HG02943 (cell line): Measurements from ENCODE around the gene MAP6.

Experiments used
- ATAC-seq: cut with Tn5 transposase; IDR thresholded peaks from one replicate; pipeline ENCODE4 v1.9.1; 2021; ENCODE audit warnings: mild to moderate bottlenecking, low read depth, moderate library complexity; ENCODE audit not compliant: unreplicated experiment

Gene MAP6

DNA sequence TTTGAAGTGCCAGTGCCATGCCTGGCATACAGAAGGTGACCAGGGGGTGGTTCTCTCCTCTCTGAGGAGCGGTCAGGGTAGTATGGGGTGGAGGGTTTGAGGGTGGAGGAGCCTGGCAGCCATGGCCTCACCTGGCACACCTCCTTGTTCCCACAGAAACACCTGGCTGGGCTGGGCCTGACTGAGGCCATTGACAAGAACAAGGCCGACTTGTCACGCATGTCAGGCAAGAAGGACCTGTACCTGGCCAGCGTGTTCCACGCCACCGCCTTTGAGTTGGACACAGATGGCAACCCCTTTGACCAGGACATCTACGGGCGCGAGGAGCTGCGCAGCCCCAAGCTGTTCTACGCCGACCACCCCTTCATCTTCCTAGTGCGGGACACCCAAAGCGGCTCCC is 97.2 kb downstream of the MAP6 start:
- ATAC-seq = no peak

DNA sequence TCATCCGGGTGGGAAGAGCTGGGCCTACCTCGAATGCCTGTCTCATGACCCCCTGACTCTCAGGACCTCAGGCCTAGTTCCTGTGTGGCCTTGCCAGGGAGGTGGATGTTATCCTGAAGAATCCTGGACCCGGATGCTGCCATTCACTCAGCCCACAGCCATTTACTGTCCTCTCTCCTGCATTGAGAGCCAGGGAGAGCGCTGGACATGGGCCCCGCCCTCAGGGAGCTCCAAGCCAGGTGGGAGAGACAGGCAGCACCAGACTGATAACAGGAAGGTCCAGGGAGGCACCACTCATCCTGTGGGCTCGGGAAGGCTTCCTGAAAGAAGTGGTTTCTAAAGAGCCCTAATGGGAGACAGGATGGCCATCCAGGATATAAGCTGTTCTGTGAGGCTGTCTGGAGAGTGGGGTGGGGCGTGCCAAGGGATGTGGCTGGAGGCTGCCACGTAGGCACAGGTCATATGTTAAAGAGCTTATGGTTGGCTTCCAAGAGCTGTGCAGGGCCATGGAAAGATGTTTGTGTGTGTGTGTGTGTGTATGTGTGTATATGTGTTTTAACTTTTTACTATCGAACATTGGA is 98.2 kb downstream of the MAP6 start:
- ATAC-seq = no peak

DNA sequence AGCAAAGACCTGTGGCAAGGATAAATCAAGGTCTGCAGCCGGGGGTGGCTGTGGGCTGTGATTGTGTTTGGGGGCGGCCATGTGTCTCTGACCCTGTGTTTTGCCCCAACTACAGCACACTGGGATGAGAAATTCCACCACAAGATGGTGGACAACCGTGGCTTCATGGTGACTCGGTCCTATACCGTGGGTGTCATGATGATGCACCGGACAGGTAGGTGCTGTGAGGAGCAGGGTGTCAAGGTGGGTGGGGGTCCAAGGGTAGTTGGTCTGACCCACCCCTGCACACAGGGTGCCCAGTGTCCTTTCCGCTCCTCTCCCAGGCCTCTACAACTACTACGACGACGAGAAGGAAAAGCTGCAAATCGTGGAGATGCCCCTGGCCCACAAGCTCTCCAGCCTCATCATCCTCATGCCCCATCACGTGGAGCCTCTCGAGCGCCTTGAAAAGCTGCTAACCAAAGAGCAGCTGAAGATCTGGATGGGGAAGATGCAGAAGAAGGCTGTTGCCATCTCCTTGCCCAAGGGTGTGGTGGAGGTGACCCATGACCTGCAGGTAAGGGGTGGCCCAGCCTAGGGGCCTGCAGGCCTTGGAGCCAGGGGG is 100.1 kb downstream of the MAP6 start:
- no peak for ATAC-seq

DNA sequence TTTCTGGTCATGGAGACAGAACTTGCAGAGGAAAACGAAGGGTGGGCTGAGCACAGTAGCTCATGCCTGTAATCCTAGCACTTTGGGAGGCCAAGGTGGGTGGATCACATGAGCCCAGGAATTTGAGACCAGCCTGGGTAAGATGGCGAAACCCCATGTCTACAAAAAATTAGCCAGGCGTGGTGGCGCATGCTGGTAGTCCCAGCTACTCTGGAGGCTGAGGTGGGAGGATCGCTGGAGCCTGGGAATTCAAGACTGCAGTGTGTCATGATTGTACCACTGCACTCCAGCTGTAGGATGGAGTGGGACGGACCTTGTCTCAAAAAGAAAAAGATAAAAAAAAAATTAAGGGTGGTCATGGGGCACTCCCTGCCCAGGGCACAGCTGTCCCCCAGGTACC is 100.9 kb downstream of the MAP6 start:
- ATAC-seq = no peak

DNA sequence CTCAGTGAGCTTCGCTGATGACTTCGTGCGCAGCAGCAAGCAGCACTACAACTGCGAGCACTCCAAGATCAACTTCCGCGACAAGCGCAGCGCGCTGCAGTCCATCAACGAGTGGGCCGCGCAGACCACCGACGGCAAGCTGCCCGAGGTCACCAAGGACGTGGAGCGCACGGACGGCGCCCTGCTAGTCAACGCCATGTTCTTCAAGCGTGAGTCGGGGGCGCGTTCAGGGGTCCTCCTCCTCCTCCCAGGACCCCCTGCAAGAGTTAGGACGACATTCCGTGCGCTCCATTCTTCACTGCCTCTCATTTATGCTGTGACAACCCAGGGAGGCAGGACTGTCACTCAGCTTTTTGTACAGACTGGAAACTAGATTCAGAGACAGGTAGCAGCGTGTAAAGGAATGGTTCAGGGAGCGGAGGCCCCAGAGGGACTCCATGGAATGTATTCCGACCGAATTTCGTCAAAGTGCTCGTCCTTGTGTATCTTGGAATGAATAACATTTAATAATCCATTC is 102.0 kb downstream of the MAP6 start:
- ATAC-seq = no peak

DNA sequence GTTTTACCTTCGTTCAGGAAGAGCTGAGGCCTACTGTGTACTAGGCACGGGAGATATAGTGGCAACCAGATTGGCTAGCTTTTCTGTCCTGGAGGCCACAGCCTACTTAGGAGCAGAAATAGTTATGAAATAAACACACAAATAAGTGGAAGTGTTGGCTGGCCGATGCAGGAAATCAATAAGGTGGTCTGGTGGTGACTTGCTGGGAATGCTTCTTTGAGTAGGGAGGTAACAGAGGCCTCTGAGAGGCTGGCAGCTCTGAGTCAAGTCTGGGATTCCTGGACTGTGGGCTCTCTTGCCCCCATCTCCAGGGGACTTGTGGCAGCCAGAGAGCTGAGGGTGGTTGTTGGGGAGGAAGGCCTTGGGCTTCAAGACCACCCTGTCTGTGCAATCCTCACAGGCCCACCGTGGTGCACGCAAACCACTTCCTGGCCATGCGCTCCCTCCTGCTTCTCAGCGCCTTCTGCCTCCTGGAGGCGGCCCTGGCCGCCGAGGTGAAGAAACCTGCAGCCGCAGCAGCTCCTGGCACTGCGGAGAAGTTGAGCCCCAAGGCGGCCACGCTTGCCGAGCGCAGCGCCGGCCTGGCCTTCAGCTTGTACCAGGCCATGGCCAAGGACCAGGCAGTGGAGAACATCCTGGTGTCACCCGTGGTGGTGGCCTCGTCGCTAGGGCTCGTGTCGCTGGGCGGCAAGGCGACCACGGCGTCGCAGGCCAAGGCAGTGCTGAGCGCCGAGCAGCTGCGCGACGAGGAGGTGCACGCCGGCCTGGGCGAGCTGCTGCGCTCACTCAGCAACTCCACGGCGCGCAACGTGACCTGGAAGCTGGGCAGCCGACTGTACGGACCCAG is 102.7 kb downstream of the MAP6 start:
- ATAC-seq = no peak

DNA sequence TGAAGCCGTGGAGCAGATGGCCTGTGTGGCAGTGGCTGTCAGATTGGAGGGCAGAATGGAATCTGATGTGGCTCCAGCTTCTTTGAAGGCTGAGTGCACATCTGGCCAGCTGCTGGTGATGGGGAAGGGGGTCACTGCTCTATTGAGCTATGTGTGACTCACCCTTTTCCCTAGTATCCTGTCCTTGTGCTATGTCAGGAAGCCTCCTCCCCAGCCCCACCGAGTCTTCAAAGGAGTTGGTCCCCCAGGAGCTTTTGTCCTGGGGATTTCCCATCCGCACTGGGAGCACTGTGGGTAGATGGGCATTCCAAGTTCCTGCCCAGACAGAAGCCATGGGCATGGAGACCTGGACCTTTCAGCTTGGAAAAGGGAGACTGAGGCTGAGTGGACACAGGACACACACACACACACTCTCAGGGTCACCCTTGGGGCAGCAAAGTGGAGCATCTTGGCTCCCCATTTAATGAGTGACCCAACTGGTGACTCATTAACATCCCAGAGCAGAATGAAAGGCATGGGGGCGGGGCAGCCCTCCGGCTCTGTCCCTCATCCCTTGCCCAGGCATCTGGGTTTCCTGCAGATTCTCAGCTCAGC is 103.5 kb downstream of the MAP6 start:
- ATAC-seq = no peak

DNA sequence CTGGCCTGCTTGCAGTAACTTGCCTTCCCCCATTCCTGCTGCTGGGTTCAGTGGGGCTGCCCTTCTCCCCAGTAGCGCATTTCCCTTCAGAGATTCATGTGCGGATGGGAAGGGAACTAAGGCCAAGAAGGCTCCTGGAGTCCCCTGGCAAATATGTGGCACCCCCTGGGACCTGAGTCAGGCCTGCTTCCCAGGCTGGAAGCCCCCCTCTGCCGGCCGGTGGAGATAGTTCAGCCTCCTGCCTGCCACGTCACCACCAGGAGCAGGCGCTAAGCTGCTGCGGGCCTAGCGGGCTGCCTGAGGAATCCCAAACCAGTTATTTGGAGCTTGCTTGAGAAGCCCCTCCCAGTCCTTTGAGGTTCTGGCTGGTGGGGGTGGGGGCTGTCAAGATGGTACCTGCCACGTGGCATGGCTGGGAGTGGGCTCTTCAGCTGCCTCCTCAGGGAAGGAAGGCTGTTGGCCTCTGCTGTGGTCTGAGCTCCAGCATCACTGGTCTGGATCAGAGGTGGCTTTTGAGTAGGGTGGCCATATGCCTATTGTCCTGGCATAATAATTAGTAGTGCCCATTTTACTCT is 104.8 kb downstream of the MAP6 start:
- ATAC-seq = no peak

DNA sequence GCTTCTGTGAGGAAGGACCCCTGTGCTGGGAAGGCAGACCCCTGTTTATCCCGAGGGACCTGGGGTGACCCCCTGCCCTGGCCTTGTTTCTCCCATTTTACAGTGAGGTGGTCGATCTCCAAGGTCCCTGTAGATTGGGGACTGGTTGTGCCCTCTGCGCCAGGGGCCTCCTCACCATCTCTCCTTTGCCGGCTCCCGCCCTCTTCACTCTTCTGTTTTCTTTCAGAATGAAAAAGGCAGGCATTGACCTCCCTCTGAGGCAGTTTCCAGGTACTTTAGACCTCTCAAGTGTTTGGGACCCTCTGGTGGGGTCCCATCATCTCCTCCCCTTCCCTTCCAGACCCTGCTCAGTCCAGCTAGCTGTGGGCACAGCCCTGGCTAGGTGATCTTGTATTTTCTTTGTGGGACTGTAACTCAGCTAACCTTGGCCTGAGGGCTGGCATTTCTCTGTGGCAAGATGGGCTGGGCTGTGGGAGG is 105.3 kb downstream of the MAP6 start:
- no peak for ATAC-seq

DNA sequence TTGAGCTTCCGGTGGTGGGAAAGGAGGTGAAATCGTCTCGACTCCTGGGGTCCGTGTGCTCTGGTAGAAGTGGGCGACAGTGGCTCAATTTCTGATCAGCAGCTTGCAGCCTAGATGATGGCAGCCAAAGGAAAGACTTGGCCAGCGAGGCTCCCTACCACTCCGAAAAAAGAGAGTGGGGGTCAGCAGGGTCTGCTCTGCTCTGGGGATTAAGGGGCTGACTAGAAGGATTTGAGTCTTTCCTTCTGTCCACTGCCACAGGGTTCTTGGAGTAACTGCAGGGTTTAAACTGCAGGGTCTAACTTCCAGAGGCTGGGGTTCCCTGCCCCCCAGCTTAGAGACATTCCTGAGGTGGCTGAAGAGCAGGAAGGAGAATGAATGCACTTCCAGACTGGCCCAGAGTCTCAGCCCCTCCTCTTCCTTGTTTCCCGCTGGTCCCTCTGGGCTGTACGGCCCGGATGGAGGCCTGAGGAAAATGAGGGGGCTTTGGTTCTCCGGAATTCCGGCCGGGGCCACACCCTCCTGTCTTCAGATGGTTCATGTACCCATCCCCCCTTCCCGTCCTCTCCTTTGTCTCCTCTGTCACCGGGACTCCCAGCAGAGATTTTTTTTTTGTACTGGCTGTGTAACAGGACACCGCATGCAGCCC is 105.9 kb downstream of the MAP6 start:
- ATAC-seq = no peak

DNA sequence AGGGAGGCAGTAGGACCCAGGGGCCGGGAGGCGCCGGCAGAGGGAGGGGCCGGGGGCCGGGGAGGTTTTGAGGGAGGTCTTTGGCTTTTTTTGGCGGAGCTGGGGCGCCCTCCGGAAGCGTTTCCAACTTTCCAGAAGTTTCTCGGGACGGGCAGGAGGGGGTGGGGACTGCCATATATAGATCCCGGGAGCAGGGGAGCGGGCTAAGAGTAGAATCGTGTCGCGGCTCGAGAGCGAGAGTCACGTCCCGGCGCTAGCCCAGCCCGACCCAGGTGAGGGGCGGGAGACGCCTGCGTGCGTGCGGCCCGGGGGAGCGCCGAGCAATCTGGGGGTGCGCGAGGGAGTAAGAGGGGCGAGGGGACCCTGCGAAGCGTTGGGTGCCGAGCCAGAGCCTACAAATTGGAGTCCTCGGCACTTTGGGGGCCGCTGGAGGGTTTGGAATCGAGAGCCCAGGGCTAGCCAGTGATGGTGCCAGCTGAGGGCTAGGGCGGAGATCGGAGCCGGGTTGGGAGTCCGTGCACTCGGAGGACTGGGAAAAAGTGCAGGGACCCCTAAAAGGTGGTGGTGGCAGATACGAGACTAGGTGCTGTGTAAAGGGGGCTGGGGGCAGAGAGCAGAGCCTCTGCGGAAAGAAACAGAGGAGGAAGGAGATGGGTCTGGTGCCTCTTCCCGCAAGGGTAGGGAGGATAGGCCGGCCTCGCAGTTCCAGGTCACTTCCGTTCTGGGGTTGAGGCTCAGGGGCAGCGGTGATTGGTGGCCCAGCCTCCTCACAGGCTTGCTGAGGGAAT is 106.6 kb downstream of the MAP6 start, which contains the start of gene SERPINH1:
SERPINH1 (plus strand) TSS at position 206 of the 788 bp plus-strand sequence. CDS start 4,097 bp downstream, outside the sequence.
- peak; percentile 66 for ATAC-seq

DNA sequence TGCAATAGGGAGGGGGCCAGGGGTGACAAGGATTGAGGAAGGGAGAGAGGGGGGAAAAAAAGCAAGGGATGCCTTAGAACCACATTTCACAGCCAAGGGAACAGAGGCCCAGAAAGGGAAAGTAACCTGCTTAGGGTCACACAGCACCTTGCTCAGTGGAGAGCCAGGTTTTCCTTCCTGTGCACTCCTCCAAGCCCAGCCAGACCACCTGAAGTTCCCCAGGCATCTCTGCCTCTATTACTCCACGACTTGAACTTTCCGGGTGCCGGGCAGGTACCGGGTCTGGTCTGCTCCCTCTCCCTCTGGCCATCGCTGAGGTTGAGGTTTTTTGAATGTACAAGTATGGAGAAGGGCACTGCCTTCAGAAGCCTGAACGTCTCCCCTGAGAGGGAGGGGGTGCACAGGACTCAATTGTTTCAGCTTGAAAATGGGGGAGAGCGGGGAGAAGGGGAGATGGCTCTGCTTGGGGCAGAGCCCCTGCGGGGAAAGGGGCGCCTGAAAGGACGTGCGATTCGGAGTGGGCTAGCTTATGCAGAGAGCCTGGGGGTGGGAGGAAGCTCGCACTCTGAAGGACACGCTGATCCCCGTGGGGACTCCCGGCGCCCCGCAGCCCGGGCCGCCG is 107.3 kb downstream of the MAP6 start:
- no peak for ATAC-seq

DNA sequence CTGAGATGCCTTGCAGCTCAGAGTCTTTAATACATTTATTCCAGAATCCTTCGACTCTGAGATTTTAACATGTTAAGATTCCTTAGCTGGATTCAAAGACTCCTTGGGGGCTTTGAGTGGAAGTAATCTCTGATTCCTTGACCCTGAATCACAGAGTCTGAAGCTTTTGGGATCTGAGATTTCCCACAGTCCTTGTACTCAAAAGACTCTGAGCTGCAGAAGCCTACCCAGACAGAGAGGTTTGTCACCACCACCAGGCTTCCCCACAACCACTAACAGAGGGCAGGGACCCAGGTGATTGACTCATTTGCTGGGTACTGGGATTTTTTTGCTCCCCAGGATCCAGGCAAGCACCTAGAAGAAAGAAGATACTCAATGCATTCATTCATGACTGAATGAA is 108.2 kb downstream of the MAP6 start:
- ATAC-seq = no peak

DNA sequence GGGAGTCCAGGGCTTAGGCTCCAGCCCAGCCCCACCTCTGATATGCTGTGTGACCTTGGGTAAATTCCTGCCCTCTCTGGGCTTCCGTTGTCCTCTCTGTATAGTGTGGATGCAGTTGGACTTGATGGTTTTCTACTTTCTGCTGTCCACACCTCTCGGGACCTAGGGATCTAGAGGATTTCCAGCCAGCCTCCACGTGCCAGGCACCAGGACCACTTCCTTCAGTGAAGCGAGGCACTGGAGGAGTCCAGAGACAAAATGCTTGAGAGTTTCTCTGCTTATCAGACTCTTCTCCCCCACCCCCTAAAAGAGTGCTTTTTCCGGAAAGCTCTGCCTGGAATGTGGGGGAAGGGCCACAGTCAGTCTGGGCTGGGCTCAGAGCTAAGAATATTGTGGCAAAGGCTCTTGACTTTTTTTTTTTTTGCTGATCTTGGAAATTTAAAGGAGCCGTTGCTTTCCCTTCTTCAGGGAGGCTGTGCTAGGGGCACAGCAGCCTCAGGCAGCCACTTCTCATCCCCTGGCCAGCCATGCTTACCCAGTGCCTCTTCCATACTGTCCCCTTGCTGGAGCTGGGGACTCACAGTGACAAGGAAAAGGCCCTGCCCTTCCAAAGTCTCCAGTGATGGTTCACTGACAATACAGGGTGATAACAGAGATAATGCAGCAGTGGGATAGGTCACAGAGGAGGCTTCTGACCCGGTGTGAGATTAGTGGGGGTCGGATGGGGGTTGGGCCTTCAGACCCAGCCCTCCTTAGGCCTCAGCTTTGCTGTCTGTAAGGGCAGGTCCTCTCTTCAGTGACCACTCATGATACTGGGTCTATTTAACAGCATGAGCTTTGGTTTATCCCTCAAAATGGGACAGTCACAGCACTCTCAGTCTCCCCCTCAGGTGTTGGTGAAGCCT is 109.6 kb downstream of the MAP6 start:
- no peak for ATAC-seq

DNA sequence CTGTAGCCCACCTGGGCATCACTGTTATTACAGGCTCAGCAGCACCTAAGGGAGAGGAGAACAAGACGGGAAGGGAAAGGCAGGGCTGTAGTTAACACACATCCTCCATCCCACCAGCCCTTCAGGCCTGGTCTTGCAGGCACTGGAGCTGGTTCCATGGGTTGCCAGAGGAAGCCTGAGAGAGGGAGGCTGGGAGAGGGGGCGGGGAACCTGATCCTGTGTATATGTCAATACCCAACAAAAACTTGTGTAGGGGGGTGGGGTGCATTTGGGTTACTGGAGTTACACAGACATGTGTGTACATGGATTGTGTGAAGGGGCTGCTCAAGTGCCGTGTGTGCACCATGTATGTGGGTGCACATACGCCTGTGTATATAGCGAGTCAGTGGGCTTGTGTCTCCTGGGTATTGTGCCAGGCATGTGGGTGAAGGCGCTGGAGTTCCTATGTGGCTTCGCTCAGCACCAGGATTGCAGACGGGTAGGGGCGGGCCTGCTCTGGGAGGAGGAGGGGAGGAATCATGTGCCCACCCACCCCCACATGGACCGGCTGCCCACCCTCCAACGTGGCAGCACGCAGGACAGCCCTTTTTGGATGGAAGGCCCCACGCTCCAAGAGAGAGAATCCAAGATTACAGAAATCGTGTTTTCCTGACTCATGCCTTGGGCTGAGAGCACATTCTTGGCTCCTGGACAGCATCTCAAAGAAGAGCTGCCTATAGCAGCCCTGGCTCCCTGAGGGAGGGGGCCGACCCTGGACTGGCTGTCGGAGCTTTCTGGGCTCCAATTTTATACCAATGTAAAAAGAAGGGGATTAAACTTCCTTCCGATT is 111.0 kb downstream of the MAP6 start:
- ATAC-seq = no peak

DNA sequence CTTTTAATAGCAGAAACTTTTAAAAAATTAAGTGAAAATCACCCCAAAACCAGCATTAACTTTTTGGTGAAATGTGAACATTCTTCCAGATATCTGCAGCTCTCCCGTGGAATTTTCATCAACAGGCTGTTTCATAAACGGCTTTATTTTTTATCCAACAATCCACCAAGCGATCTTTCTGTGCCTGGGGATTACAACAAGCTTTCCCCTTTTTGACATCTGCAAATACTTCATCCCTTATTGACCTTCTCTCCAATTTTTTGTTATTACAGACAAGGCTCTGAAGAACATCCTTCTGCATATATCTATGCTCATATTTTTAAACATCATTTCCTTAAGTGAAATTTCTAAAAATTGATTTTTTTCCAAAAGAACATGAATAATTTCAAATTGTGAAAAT is 112.6 kb downstream of the MAP6 start:
- ATAC-seq = no peak
